ENCODE data around the gene SPP2. TPM values are rescaled to one million over a fixed set of nuclear protein-coding genes. Genes with fewer than 3 reads are reported as not detected.

The SPP2 gene
- total RNA-seq: not detected
- not detected for polyA plus RNA-seq (ENCODE audit: insufficient read depth, low read depth, low replicate concordance)
- long read RNA-seq, donor 1: 0 reads
- long read RNA-seq, donor 2: 0 reads

DNA sequence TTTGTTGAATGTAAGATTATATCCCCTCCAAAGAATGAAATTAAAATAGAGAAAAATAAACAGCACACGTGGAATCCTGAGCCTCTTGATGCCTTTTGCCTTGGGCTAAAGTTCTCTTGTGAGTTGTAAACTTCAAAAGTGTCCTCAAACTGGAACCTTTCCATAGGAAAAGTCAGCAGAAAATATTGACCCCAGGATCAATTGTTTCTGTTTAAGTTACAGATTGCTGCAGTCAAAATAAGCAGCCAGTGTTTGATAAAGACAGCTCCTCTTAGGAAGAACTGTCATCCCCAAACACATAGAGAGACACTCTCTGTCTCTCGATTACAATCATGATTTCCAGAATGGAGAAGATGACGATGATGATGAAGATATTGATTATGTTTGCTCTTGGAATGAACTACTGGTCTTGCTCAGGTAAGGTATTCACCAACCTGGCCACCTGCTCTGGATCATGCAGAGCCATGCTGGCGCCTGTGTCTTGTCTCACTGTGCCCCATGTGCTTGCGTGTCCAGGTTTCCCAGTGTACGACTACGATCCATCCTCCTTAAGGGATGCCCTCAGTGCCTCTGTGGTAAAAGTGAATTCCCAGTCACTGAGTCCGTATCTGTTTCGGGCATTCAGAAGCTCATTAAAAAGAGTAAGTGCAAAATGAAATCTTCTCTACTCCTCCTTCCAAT lies at the start of gene SPP2:
SPP2 (plus strand) TSS at position 248 of the 681 bp plus-strand sequence; CDS start at position 333, 85 bp downstream.
- DNase-seq: no peak
- Histone ChIP-seq H3K4me3 (no peak within 1 kb of the TSS), H3K36me3 (ENCODE audit: low read depth, missing control alignments) (no peaks in the 10 kb centered on the region), H3K27ac (no peak within 1 kb of the TSS), H3K4me1 (no peaks in the 10 kb centered on the region), H3K9me3 (no peaks in the 10 kb centered on the region), H3K27me3 (no peaks in the 10 kb centered on the region)
- WGBS, 2 donors: 93% methylated on average over 9 of the region's 9 CpGs
- TF ChIP-seq POLR2A (IDR thresholded peaks at IDR 0.05): no peak
- no peak for TF ChIP-seq CTCF (IDR thresholded peaks at IDR 0.05)
- intact Hi-C loops (cut with DNase I; ENCODE audit: low total_unique reads): no loop called here

- Histone ChIP-seq H3K4me1 (no peaks in the 10 kb centered on the region), H3K36me3 (ENCODE audit: low read depth, missing control alignments) (no peaks in the 10 kb centered on the region), H3K27ac (no peak overlapping the region), H3K9me3 (no peaks in the 10 kb centered on the region), H3K4me3 (no peak overlapping the region), H3K27me3 (no peaks in the 10 kb centered on the region)
- no peak for DNase-seq
- TF ChIP-seq CTCF (IDR thresholded peaks at IDR 0.05) (no peak), POLR2A (IDR thresholded peaks at IDR 0.05) (no peak)
- intact Hi-C loops (cut with DNase I; ENCODE audit: low total_unique reads): no loop called here
- 69 to 88% methylated on average over 8 of the region's 8 CpGs for WGBS, 2 donors
Measured at GRCh38 chr2:234001380-234002160, 48.9 kb upstream of the SPP2 start.

DNA sequence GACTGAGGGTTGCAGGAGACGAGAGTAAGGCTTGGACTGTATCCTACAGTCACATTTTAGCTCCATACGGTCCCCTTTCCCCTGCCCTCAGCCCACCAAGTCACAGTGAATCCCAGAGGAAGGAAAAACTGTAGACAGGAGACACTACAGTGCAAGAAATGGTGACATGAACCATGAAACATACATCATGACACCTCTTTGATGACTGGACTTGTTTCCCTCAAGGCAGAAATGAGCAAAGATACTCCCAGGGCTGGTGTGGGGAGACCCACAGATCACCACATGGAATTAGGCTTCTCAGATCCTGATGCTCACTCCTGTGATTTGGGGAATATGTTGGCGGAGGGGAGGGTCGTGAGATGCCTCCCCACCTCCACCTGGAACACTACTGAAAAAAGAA lies 48.2 kb upstream of the SPP2 start:
- H3K9me3 ChIP-seq: no peaks in the 10 kb centered on the region
- TF ChIP-seq CTCF (IDR thresholded peaks at IDR 0.05) (no peak), POLR2A (IDR thresholded peaks at IDR 0.05) (no peak)
- H3K4me1 ChIP-seq: no peaks in the 10 kb centered on the region
- H3K27ac ChIP-seq: no peak overlapping the region
- no peak overlapping the region for H3K4me3 ChIP-seq
- H3K27me3 ChIP-seq: no peaks in the 10 kb centered on the region
- intact Hi-C loops (cut with DNase I; ENCODE audit: low total_unique reads): no loop called here
- 88 to 93% methylated on average over 4 of the region's 4 CpGs for WGBS, 2 donors
- H3K36me3 ChIP-seq (ENCODE audit: low read depth, missing control alignments): no peaks in the 10 kb centered on the region
- DNase-seq: no peak

- no peak overlapping the region for H3K4me3 ChIP-seq
- 69 to 75% methylated on average over 8 of the region's 8 CpGs for WGBS, 2 donors
- no peak for DNase-seq
Measured at GRCh38 chr2:234003972-234004617, 46.4 kb upstream of the SPP2 start.

More at GRCh38 chr2:234003972-234004617, 46.4 kb upstream of the SPP2 start:
- Histone ChIP-seq H3K27me3 (no peaks in the 10 kb centered on the region), H3K36me3 (ENCODE audit: low read depth, missing control alignments) (no peaks in the 10 kb centered on the region), H3K4me1 (no peaks in the 10 kb centered on the region), H3K9me3 (no peaks in the 10 kb centered on the region), H3K27ac (no peak overlapping the region)
- intact Hi-C loops (cut with DNase I; ENCODE audit: low total_unique reads): no loop called here
- TF ChIP-seq CTCF (IDR thresholded peaks at IDR 0.05): no peak
- no peak for TF ChIP-seq POLR2A (IDR thresholded peaks at IDR 0.05)
